Effector memory CD8-positive, alpha-beta T cell (primary cell): ENCODE measurements around the gene MEX3A.
"Not testable (repeated sequence)": the region's sequence is repeated elsewhere in the genome, so short reads cannot be mapped to it uniquely, and the experiment has no call there.

Source experiments
- ATAC-seq: fragments of 150-1000 bp; cut with Tn5 transposase; replicated peaks from 2 replicates; pipeline ENCODE4 v1.10.0; 2021; ENCODE audit warnings: mild to moderate bottlenecking, moderate library complexity
- DNase-seq, 3 experiments: peaks; one replicate each; pipeline ENCODE4 v3.0.0; 2021
- H3K27ac Mint-ChIP-seq, 2 donors: one replicate each; pipeline ENCODE4 v1.8.0; 2022; ENCODE audit warnings: mild to moderate bottlenecking in 2 of 2, mixed read lengths in 2 of 2, moderate library complexity in 2 of 2
- H3K27me3 Mint-ChIP-seq, 2 donors: one replicate each; pipeline ENCODE4 v1.8.0; 2022; ENCODE audit warnings: mixed read lengths in 2 of 2
- H3K36me3 Mint-ChIP-seq: one replicate; pipeline ENCODE4 v1.8.0; 2022; ENCODE audit warnings: mild to moderate bottlenecking, moderate library complexity, mixed read lengths; ENCODE audit not compliant: insufficient read depth
- H3K4me1 Mint-ChIP-seq, 2 donors: one replicate each; pipeline ENCODE4 v1.8.0; 2022; ENCODE audit warnings: low read depth in 2 of 2, mixed read lengths in 2 of 2
- H3K4me3 Mint-ChIP-seq, 2 donors: one replicate each; pipeline ENCODE4 v1.8.0; 2022; ENCODE audit warnings: mild to moderate bottlenecking in 2 of 2, mixed read lengths in 2 of 2, moderate library complexity in 2 of 2
- H3K9me3 Mint-ChIP-seq, 2 donors: one replicate each; pipeline ENCODE4 v1.8.0; 2022; ENCODE audit warnings: mixed read lengths in 2 of 2

The MEX3A gene

GRCh38 chr1:156122519-156123355 lies 40.5 kb upstream of the MEX3A start:
- peak overlapping the region; percentile 20 to 66 for H3K4me3 Mint-ChIP-seq
- H3K36me3 Mint-ChIP-seq = peaks cover 94% of the 10 kb centered on the region
- peaks cover 53 to 58% of the 10 kb centered on the region in 2 donors for H3K4me1 Mint-ChIP-seq
- H3K27ac Mint-ChIP-seq = peak overlapping the region; percentile 93 to 97
- no peaks in the 10 kb centered on the region for H3K9me3 Mint-ChIP-seq
- no peak for DNase-seq
- ATAC-seq = no peak
- no peaks in the 10 kb centered on the region for H3K27me3 Mint-ChIP-seq

GRCh38 chr1:156122086-156122485 lies 39.8 kb upstream of the MEX3A start:
- Mint-ChIP-seq H3K9me3 (no peaks in the 10 kb centered on the region), H3K27me3 (no peaks in the 10 kb centered on the region), H3K36me3 (peaks cover 94% of the 10 kb centered on the region), H3K27ac (peak overlapping the region; percentile 93 to 98), H3K4me1 (peaks cover 48 to 52% of the 10 kb centered on the region in 2 donors), H3K4me3 (peak overlapping the region in 1 of 2 donors; percentile 54)
- no peak for DNase-seq
- ATAC-seq = no peak

GRCh38 chr1:156121457-156121856 lies 39.2 kb upstream of the MEX3A start:
- H3K4me3 Mint-ChIP-seq = peak overlapping the region in 1 of 2 donors; percentile 19
- peaks cover 0 to 1% of the 10 kb centered on the region in 2 donors for H3K27me3 Mint-ChIP-seq
- DNase-seq (no peak), ATAC-seq (no peak)
- H3K4me1 Mint-ChIP-seq = peaks cover 45 to 52% of the 10 kb centered on the region in 2 donors
- H3K36me3 Mint-ChIP-seq = peaks cover 94% of the 10 kb centered on the region
- H3K9me3 Mint-ChIP-seq = no peaks in the 10 kb centered on the region
- H3K27ac Mint-ChIP-seq = peak overlapping the region in 1 of 2 donors; percentile 98

- not testable (repeated sequence) for H3K9me3 Mint-ChIP-seq, H3K27me3 Mint-ChIP-seq, H3K4me3 Mint-ChIP-seq, ATAC-seq, DNase-seq
- Mint-ChIP-seq H3K36me3 (peaks cover 94% of the 10 kb centered on the region), H3K27ac (peak overlapping the region in 1 of 2 donors; percentile 98), H3K4me1 (peaks cover 44 to 52% of the 10 kb centered on the region in 2 donors)
Observed at GRCh38 chr1:156121005-156121404, 38.7 kb upstream of the MEX3A start.

GRCh38 chr1:156120318-156120717 lies 38.1 kb upstream of the MEX3A start:
- DNase-seq = no peak
- peaks cover 1 to 6% of the 10 kb centered on the region in 2 donors for H3K27me3 Mint-ChIP-seq
- no peak for ATAC-seq
- peaks cover 46 to 53% of the 10 kb centered on the region in 2 donors for H3K4me1 Mint-ChIP-seq
- peak overlapping the region; percentile 73 to 98 for H3K27ac Mint-ChIP-seq
- no peaks in the 10 kb centered on the region for H3K9me3 Mint-ChIP-seq
- peak overlapping the region; percentile 30 to 55 for H3K4me3 Mint-ChIP-seq
- H3K36me3 Mint-ChIP-seq = peaks cover 94% of the 10 kb centered on the region

- H3K4me3 Mint-ChIP-seq = peak overlapping the region; percentile 47 to 55
- DNase-seq (peak in 1 of 3 experiments; percentile 8), ATAC-seq (peak; percentile 8)
- H3K27me3 Mint-ChIP-seq = peaks cover 6 to 7% of the 10 kb centered on the region in 2 donors
- peak overlapping the region; percentile 73 to 98 for H3K27ac Mint-ChIP-seq
- H3K4me1 Mint-ChIP-seq = peaks cover 45 to 52% of the 10 kb centered on the region in 2 donors
- H3K36me3 Mint-ChIP-seq = peaks cover 94% of the 10 kb centered on the region
- H3K9me3 Mint-ChIP-seq = no peaks in the 10 kb centered on the region
Observed at GRCh38 chr1:156119503-156120209, 37.4 kb upstream of the MEX3A start.

- no peak for DNase-seq
- peaks cover 43 to 51% of the 10 kb centered on the region in 2 donors for H3K4me1 Mint-ChIP-seq
- H3K9me3 Mint-ChIP-seq = no peaks in the 10 kb centered on the region
- H3K4me3 Mint-ChIP-seq = peak overlapping the region; percentile 96 to 98
- peak overlapping the region; percentile 73 to 98 for H3K27ac Mint-ChIP-seq
- no peak for ATAC-seq
- peaks cover 6 to 7% of the 10 kb centered on the region in 2 donors for H3K27me3 Mint-ChIP-seq
- peaks cover 94% of the 10 kb centered on the region for H3K36me3 Mint-ChIP-seq
Observed at GRCh38 chr1:156118177-156118868, 36.1 kb upstream of the MEX3A start.

GRCh38 chr1:156117414-156118176 lies 35.3 kb upstream of the MEX3A start:
- no peaks in the 10 kb centered on the region for H3K9me3 Mint-ChIP-seq
- H3K4me1 Mint-ChIP-seq = peaks cover 37 to 46% of the 10 kb centered on the region in 2 donors
- no peak for ATAC-seq
- H3K27ac Mint-ChIP-seq = peak overlapping the region; percentile 73 to 98
- peaks cover 88% of the 10 kb centered on the region for H3K36me3 Mint-ChIP-seq
- no peak for DNase-seq
- H3K27me3 Mint-ChIP-seq = peaks cover 6 to 7% of the 10 kb centered on the region in 2 donors
- H3K4me3 Mint-ChIP-seq = peak overlapping the region; percentile 96 to 98

GRCh38 chr1:156116731-156117130 lies 34.5 kb upstream of the MEX3A start:
- H3K4me1 Mint-ChIP-seq = peaks cover 34 to 43% of the 10 kb centered on the region in 2 donors
- H3K4me3 Mint-ChIP-seq = peak overlapping the region; percentile 96 to 98
- not testable (repeated sequence) for H3K27me3 Mint-ChIP-seq, DNase-seq, ATAC-seq, H3K9me3 Mint-ChIP-seq
- H3K27ac Mint-ChIP-seq = peak overlapping the region; percentile 97 to 98
- peaks cover 81% of the 10 kb centered on the region for H3K36me3 Mint-ChIP-seq

- Mint-ChIP-seq H3K4me1 (peaks cover 34 to 43% of the 10 kb centered on the region in 2 donors), H3K36me3 (peaks cover 73% of the 10 kb centered on the region), H3K27me3 (peaks cover 6 to 7% of the 10 kb centered on the region in 2 donors), H3K27ac (peak overlapping the region; percentile 97 to 98), H3K9me3 (no peaks in the 10 kb centered on the region), H3K4me3 (peak overlapping the region; percentile 96 to 98)
- ATAC-seq (no peak), DNase-seq (peak in 1 of 3 experiments; percentile 21)
Observed at GRCh38 chr1:156115514-156116374, 33.5 kb upstream of the MEX3A start.

- H3K4me1 Mint-ChIP-seq = peaks cover 33 to 43% of the 10 kb centered on the region in 2 donors
- H3K27ac Mint-ChIP-seq = peak overlapping the region; percentile 97 to 98
- peaks cover 6 to 7% of the 10 kb centered on the region in 2 donors for H3K27me3 Mint-ChIP-seq
- peak overlapping the region; percentile 96 to 98 for H3K4me3 Mint-ChIP-seq
- DNase-seq (no peak), ATAC-seq (peak; percentile 3)
- H3K36me3 Mint-ChIP-seq = peaks cover 68% of the 10 kb centered on the region
- H3K9me3 Mint-ChIP-seq = no peaks in the 10 kb centered on the region
Observed at GRCh38 chr1:156114919-156115513, 32.8 kb upstream of the MEX3A start.
